C4-2B (cell line): Measurements from ENCODE around the gene IRF6.
"Not testable (repeated sequence)": the region's sequence is repeated elsewhere in the genome, so short reads cannot be mapped to it uniquely, and the experiment has no call there.

Experiments
- H3K27ac ChIP-seq: fragments of 450-650 bp; 2 replicates; pipeline ENCODE4 v1.5.1; 2017
- CTCF ChIP-seq: fragments of 450-650 bp; conservative IDR thresholded peaks from 2 replicates; pipeline ENCODE4 v1.5.1; 2017; ENCODE audit warnings: mild to moderate bottlenecking
- ZFX ChIP-seq: fragments of 450-650 bp; IDR thresholded peaks from 2 replicates; pipeline ENCODE4 v1.6.1; 2017

IRF6 gene

GRCh38 chr1:209802780-209803152, 3.2 kb downstream of the IRF6 start:
- peak overlapping the region; percentile 89 for H3K27ac ChIP-seq

GRCh38 chr1:209802117-209802779, 3.7 kb downstream of the IRF6 start:
- peak overlapping the region; percentile 89 for H3K27ac ChIP-seq
- TF ChIP-seq ZFX (no peak), CTCF (no peak)

More at GRCh38 chr1:209802780-209803152, 3.2 kb downstream of the IRF6 start:
- TF ChIP-seq ZFX (no peak), CTCF (no peak)

GRCh38 chr1:209800984-209801834, 4.7 kb downstream of the IRF6 start:
- TF ChIP-seq ZFX (no peak), CTCF (no peak)

GRCh38 chr1:209797978-209798639, 7.8 kb downstream of the IRF6 start:
- no peak overlapping the region for H3K27ac ChIP-seq
- TF ChIP-seq ZFX (no peak), CTCF (no peak; the same call in 1 of the 2 replicates)

More at GRCh38 chr1:209800984-209801834, 4.7 kb downstream of the IRF6 start:
- H3K27ac ChIP-seq, result peak overlapping the region; percentile 89

GRCh38 chr1:209793711-209794110, 12.2 kb downstream of the IRF6 start:
- H3K27ac ChIP-seq, result not testable (repeated sequence)

GRCh38 chr1:209791920-209792319, 14.0 kb downstream of the IRF6 start:
- no peak for TF ChIP-seq CTCF
- no peak for TF ChIP-seq ZFX
- H3K27ac ChIP-seq, result no peak overlapping the region

- H3K27ac ChIP-seq, result no peak overlapping the region
- TF ChIP-seq CTCF, result no peak
- TF ChIP-seq ZFX, result no peak
Observed at GRCh38 chr1:209790286-209791193, 15.4 kb downstream of the IRF6 start.
